Measurements from ENCODE around the gene BEST3.

- TF ChIP-seq, protein P1, sequence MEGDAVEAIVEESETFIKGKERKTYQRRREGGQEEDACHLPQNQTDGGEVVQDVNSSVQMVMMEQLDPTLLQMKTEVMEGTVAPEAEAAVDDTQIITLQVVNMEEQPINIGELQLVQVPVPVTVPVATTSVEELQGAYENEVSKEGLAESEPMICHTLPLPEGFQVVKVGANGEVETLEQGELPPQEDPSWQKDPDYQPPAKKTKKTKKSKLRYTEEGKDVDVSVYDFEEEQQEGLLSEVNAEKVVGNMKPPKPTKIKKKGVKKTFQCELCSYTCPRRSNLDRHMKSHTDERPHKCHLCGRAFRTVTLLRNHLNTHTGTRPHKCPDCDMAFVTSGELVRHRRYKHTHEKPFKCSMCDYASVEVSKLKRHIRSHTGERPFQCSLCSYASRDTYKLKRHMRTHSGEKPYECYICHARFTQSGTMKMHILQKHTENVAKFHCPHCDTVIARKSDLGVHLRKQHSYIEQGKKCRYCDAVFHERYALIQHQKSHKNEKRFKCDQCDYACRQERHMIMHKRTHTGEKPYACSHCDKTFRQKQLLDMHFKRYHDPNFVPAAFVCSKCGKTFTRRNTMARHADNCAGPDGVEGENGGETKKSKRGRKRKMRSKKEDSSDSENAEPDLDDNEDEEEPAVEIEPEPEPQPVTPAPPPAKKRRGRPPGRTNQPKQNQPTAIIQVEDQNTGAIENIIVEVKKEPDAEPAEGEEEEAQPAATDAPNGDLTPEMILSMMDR (IDR thresholded peaks at IDR 0.05), result no peak
- TF ChIP-seq POLR2A (IDR thresholded peaks at IDR 0.05), result no peak
Observed at GRCh38 chr12:69708649-69709048, 9.5 kb upstream of the BEST3 start.

Measured in esophagus squamous epithelium (tissue), 4 donors.